Measurements from ENCODE around the gene MTOR. TPM values are rescaled to one million over a fixed set of nuclear protein-coding genes. Genes with fewer than 3 reads are reported as not detected.
A peak's percentile ranks its signal among the peaks of the same experiment; 100 is the strongest.

The MTOR gene
- total RNA-seq, 4 donors from 2014 or later, result 22.9 to 51.5 (median 40.3) TPM

- peak overlapping the region; percentile 54 to 60 for H3K27ac ChIP-seq
- intact Hi-C loops (cut with DNase I; ENCODE audit: low total_unique reads), result no loop called here
These were observed 103.5 kb downstream of the MTOR start for GRCh38 chr1:11158720-11159321.

GRCh38 chr1:11158291-11158690, 104.1 kb downstream of the MTOR start:
- H3K4me3 ChIP-seq, result no peak overlapping the region
- TF ChIP-seq CTCF (IDR thresholded peaks at IDR 0.05), result no peak
- TF ChIP-seq POLR2A (IDR thresholded peaks at IDR 0.05), result no peak
- peak overlapping the region; percentile 54 to 60 for H3K27ac ChIP-seq
- DNase-seq, result no peak
- no peaks in the 10 kb centered on the region for H3K36me3 ChIP-seq
- intact Hi-C loops (cut with DNase I; ENCODE audit: low total_unique reads), result no loop called here
- no peaks in the 10 kb centered on the region for H3K9me3 ChIP-seq
- H3K27me3 ChIP-seq, result no peaks in the 10 kb centered on the region
- H3K4me1 ChIP-seq, result peaks cover 6 to 12% of the 10 kb centered on the region in 2 donors

More at GRCh38 chr1:11158720-11159321, 103.5 kb downstream of the MTOR start:
- peaks cover 6 to 12% of the 10 kb centered on the region in 2 donors for H3K4me1 ChIP-seq
- H3K4me3 ChIP-seq, result no peak overlapping the region
- DNase-seq, result no peak
- TF ChIP-seq CTCF (IDR thresholded peaks at IDR 0.05) (no peak), POLR2A (IDR thresholded peaks at IDR 0.05) (no peak)
- H3K9me3 ChIP-seq, result no peaks in the 10 kb centered on the region
- H3K36me3 ChIP-seq, result no peaks in the 10 kb centered on the region
- H3K27me3 ChIP-seq, result no peaks in the 10 kb centered on the region

- TF ChIP-seq POLR2A (IDR thresholded peaks at IDR 0.05) (no peak), CTCF (IDR thresholded peaks at IDR 0.05) (no peak)
- Histone ChIP-seq H3K27ac (peak overlapping the region; percentile 56 to 60), H3K27me3 (no peaks in the 10 kb centered on the region), H3K36me3 (no peaks in the 10 kb centered on the region), H3K4me3 (no peak overlapping the region), H3K9me3 (no peaks in the 10 kb centered on the region), H3K4me1 (peaks cover 6 to 12% of the 10 kb centered on the region in 2 donors)
- peak; percentile 58 to 74 for DNase-seq
- intact Hi-C loops (cut with DNase I; ENCODE audit: low total_unique reads), result no loop called here
These were observed 104.5 kb downstream of the MTOR start for GRCh38 chr1:11157867-11158266.

GRCh38 chr1:11157394-11157793, 105.0 kb downstream of the MTOR start:
- TF ChIP-seq POLR2A (IDR thresholded peaks at IDR 0.05) (no peak), CTCF (IDR thresholded peaks at IDR 0.05) (no peak)
- Histone ChIP-seq H3K27me3 (no peaks in the 10 kb centered on the region), H3K4me1 (peaks cover 6 to 12% of the 10 kb centered on the region in 2 donors), H3K36me3 (no peaks in the 10 kb centered on the region), H3K4me3 (no peak overlapping the region), H3K9me3 (no peaks in the 10 kb centered on the region), H3K27ac (peak overlapping the region; percentile 56 to 60)
- no peak for DNase-seq
- intact Hi-C loops (cut with DNase I; ENCODE audit: low total_unique reads), result no loop called here

GRCh38 chr1:11156963-11157362, 105.4 kb downstream of the MTOR start:
- H3K4me3 ChIP-seq, result no peak overlapping the region
- H3K4me1 ChIP-seq, result peaks cover 6 to 12% of the 10 kb centered on the region in 2 donors
- peak overlapping the region; percentile 56 to 60 for H3K27ac ChIP-seq
- no peak for TF ChIP-seq POLR2A (IDR thresholded peaks at IDR 0.05)
- intact Hi-C loops (cut with DNase I; ENCODE audit: low total_unique reads), result no loop called here
- no peaks in the 10 kb centered on the region for H3K9me3 ChIP-seq
- H3K27me3 ChIP-seq, result no peaks in the 10 kb centered on the region
- H3K36me3 ChIP-seq, result no peaks in the 10 kb centered on the region
- no peak for DNase-seq
